Epithelial cell of prostate (primary cell): ENCODE data around the gene UTP20.

ENCODE experiments used
- DNase-seq: peaks from one replicate; pipeline ENCODE4 v3.0.0-alpha.2; 2011; ENCODE audit warnings: low read depth, low spot score
- H3K27ac ChIP-seq: fragments of 450-650 bp; 2 replicates; pipeline ENCODE4 v1.5.1; 2017; ENCODE audit warnings: mild to moderate bottlenecking

The UTP20 gene

GRCh38 chr12:101280006-101280505 lies at the start of gene UTP20:
Gene UTP20 (plus strand): TSS chr12:101280105. CDS start chr12:101280283, 178 bp downstream.
- peak; percentile 40 for DNase-seq
- H3K27ac ChIP-seq = no peak within 1 kb of the TSS

DNA sequence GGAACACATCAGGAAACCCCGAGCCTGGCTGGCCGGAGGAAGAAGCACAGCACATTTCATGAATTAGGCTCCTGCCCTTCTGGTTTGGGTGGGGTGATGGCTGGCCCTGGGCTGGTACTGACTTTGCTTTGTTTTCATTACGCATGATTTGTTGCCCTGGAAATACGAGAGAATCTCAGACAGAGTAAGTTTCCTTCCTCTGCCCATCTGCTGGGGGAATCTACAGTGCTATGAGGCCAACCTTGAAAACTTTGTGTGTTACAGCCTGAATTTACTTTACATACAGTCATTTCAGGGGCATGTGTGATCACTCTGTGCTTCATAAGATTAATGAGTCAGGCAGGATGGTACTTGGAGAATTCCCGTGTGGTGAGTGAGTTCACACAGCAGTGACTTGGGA lies 49.4 kb upstream of the UTP20 start:
- peak; percentile 58 for DNase-seq
- H3K27ac ChIP-seq = peak overlapping the region; percentile 56

GRCh38 chr12:101231636-101232035 lies 48.3 kb upstream of the UTP20 start:
- DNase-seq = no peak
- H3K27ac ChIP-seq = no peak overlapping the region

- DNase-seq = no peak
- H3K27ac ChIP-seq = no peak overlapping the region
These were observed 44.2 kb upstream of the UTP20 start for GRCh38 chr12:101235686-101236085.

DNA sequence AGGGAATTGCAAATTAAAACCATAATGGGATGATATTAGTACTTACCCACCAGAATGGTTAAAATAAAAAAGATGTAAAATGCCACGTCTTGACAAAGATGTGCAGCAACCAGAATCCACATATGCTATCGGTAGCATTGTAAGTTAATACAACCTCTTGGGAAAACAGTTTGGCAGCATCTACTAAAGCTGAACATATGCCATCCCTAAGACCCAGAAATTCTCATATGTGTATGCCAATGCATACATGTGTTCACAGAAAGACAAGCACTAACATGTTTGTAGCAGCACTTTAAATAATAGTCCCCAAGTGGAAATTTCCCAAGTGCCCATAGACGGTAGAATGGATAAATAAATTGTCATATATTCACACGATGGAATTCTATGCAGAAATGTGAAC lies 41.6 kb upstream of the UTP20 start:
- DNase-seq = no peak
- H3K27ac ChIP-seq = no peak overlapping the region

DNA sequence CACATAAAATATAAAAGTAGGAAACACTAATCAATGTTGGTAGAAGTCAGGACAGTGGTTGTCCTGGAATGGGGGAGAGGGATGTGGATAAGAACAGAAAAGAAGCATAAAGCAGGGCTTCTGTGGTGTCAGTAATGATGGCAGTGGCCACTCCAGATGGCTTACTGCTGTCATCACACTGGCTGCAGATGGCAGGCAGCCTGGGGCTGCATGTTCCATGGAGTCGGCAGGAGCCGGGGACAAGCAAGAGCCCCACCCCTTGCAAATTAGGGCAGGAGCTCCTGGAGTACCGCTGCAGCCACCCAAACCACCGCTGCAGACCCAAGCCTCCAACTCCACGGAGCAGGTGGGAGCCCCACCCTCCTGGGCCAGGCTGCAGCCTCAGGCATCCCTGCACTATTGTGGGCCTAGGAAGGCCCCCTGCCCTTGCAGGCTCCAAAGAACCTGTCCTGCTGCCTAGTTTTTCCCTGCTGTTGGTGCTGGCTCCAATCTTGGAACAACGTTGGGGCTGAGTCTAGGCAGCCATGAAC lies 41.0 kb upstream of the UTP20 start:
- no peak overlapping the region for H3K27ac ChIP-seq
- no peak for DNase-seq

GRCh38 chr12:101243074-101243473 lies 36.8 kb upstream of the UTP20 start:
- H3K27ac ChIP-seq = no peak overlapping the region
- peak; percentile 18 for DNase-seq

DNA sequence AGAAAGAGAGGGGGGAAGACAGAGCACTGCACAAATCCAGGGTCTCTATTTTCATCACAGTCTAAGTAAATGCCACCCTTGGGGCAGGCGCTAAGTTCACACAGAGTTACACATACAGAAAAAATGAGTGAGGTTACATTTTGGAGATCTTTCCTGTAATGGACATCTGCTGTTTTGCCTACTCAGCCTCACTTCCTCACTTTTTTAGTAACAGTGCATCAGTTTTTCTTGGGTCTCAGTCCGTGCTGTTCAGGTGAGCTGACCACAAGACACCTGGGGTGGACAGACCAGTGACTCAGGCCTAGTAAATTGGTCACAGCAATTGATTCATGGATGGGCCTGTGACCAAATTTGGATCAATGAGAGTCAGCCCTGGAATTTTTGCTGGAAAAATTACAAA lies 36.3 kb upstream of the UTP20 start:
- no peak overlapping the region for H3K27ac ChIP-seq
- no peak for DNase-seq

DNA sequence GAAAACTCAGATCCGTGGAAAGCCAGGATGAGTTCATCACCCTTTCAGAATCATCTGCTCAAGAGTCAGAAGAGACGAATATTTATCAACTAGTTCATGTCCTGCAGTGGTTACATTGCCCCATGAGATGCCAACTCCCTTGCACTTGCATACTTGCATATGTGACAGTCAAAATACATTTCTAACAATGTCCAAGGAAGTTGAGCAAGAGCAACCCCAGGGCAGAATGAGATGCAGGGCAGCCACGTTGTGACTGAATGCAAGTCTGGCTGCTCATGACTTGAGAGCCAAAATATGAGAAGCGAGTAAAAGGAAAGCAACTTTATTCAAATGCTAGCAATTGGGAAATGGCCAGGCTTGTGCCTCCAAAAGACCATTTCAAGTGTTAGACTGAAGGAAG lies 23.6 kb upstream of the UTP20 start:
- H3K27ac ChIP-seq = no peak overlapping the region
- no peak for DNase-seq

DNA sequence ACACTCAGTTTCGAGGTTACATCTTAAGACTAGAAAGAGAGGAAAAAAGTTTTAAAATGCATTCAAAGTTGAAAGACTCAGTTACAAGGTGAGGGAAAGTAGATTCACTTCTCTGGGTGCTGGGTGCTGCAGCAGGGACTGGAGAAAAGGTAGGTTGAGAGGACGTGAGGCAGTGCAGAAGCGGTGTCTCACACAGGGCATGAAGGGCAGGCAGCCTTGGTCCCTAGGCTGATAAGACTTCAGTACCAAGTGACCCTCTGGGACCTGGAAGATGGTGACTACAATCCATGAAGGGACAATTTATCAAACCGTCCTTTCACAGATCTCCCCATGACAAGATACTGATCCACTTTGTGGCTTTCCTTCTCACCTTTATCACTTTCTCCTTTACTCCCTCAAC lies 22.5 kb upstream of the UTP20 start:
- DNase-seq = no peak
- H3K27ac ChIP-seq = no peak overlapping the region

DNA sequence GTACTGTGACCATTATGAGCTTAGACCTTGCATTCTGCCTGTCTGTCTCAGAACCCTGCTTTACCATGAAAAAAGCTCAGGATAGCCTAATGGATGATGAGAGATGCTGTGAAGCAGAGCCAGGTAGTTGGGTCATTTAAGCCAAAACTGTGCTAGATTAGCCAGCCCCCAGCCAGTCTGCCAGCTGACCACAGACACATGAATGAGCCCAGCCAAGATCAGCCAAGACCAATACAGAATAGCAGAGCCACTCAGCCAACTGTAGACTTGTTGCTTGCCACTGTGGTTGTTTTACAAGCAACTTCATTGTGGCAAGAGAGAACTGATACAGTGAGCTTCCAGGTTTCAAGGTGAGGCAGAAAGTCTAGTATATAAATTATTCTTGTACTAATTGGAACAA lies 12.8 kb upstream of the UTP20 start:
- no peak for DNase-seq
- no peak overlapping the region for H3K27ac ChIP-seq

- H3K27ac ChIP-seq = no peak overlapping the region
- no peak for DNase-seq
These were observed 3.5 kb upstream of the UTP20 start for GRCh38 chr12:101276433-101276832.

DNA sequence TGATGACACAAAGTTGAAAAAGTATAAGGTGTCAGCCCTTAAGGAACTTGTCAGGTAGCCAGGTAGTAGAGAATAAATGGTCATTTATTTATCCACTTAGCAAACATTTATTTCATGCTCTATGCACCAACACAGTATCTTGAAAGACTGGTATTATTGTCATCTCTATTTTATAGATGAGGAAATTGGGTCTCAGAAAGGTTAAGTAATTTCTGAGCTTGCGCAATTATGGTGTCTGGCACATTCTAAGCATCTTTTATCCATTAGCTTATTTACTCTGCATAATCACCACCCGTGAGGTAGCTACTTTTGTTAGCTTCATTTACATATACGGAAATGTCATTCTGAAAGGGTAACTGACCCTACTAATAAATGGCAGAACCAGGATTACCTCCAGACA lies 2.5 kb upstream of the UTP20 start:
- peak; percentile 16 for DNase-seq
- no peak overlapping the region for H3K27ac ChIP-seq

- DNase-seq = no peak
These were observed 7.5 kb downstream of the UTP20 start for GRCh38 chr12:101287357-101287756.

GRCh38 chr12:101297661-101298060 lies 17.8 kb downstream of the UTP20 start:
- peak overlapping the region; percentile 33 for H3K27ac ChIP-seq
- no peak for DNase-seq

More at GRCh38 chr12:101287357-101287756, 7.5 kb downstream of the UTP20 start:
- no peak overlapping the region for H3K27ac ChIP-seq

- DNase-seq = no peak
- H3K27ac ChIP-seq = peak overlapping the region; percentile 33
These were observed 18.5 kb downstream of the UTP20 start for GRCh38 chr12:101298426-101298825.

GRCh38 chr12:101299346-101299745 lies 19.4 kb downstream of the UTP20 start:
- peak overlapping the region; percentile 15 for H3K27ac ChIP-seq
- no peak for DNase-seq

DNA sequence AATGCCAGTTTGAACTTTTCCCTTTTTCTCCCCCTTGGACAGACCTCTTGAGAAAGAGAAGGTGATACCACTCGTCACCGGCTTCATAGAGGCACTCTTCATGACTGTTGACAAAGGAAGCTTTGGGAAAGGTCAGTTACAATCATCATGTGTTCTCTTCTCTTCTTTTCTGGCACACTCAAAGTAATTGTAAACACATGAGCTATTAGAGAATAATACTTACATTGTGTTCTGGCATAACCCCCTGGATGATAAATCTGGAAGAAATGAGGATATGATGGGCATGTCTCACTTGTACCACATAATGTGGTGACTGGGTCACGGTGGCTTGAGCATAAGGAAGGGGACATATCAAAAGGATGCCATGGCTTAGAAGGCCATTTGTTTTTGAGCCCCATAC lies 20.0 kb downstream of the UTP20 start:
- peak; percentile 6 for DNase-seq
- H3K27ac ChIP-seq = peak overlapping the region; percentile 15

DNA sequence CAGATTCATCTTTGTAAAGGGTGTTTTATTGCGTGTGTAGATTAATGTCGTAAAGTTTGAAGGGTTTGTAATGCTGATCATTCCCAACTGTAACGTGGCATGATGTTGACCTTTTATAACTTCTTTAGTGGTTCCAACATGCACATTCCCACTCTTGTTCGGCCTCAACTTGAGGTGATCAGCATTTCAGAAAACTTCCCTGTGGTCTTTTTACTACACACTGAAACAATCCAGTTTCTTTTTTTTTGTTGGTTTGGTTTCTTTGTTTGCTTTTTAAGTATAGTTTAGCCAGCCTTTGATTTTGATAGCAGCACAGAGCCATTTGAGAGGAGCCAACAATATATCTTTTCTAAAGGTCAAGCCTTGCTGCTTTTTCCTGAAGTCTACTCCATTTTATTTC lies 22.8 kb downstream of the UTP20 start:
- no peak overlapping the region for H3K27ac ChIP-seq
- no peak for DNase-seq

- no peak for DNase-seq
- H3K27ac ChIP-seq = no peak overlapping the region
These were observed 25.4 kb downstream of the UTP20 start for GRCh38 chr12:101305226-101305779.

DNA sequence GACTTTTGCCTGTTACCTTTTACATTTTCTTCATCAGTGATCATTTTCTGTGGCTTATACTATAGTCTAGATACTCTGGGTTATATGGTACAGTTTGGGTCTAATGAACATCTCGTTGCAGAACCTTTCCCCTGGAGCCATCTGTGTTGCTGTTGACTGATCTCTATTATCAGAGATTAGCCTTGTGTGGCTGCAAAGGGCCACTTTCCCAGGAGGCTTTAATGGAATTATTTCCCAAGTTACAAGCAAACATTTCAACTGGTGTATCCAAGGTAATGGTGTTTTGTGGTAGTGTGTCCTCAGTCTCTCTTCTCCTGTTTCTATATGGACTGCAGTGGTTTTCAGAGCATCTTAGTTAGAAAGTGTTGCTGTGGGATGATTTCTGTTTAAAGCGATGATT lies 25.9 kb downstream of the UTP20 start:
- no peak overlapping the region for H3K27ac ChIP-seq
- no peak for DNase-seq

- DNase-seq = no peak
- no peak overlapping the region for H3K27ac ChIP-seq
These were observed 42.6 kb downstream of the UTP20 start for GRCh38 chr12:101322480-101322879.
